K562 (cell line): Measurements from ENCODE around the gene GSTM2. TPM values are rescaled to one million over a fixed set of nuclear protein-coding genes. Genes with fewer than 3 reads are reported as not detected.

ENCODE experiments used
- ATAC-seq: fragments of 200-7000 bp; cut with Tn5 transposase; 3 replicates; pipeline ENCODE4 v1.9.1; 2020; ENCODE audit warnings: moderate library complexity
- BruUV-seq: library from RNA; stranded (reverse); fragments of 400-500 nt; replicated peaks from 2 replicates; lab custom pipeline; 2021; lab: Mats Ljungman, UMichigan
- CTCF ChIA-PET: fragments of 300-600 bp; formaldehyde crosslinking; extraction: SDS; loops from one replicate; lab custom pipeline; 2021; ENCODE audit warnings: low intra/inter-chr PET ratio; lab: Yijun Ruan, JAX
- POLR2A ChIA-PET: fragments of 300-600, 350-650 bp; sonication (Branson Sonifier 250); formaldehyde crosslinking; extraction: SDS; loops from one replicate; lab custom pipeline; 2021; ENCODE audit warnings: antibody characterized with exemption, inconsistent platforms; lab: Yijun Ruan, JAX
- DNase-seq, 4 experiments: peaks; one replicate each; pipeline versions ENCODE4 v3.0.0 to v3.0.0-alpha.2; 2011 to 2018; ENCODE audit warnings: low spot score in 3 of 4, mixed read lengths in 3 of 4; ENCODE audit errors: extremely low read depth in 1 of 4
- FAIRE-seq: peaks from 2 replicates; lab custom pipeline; 2011; peaks lifted over from hg19 to GRCh38; lab: Jason Lieb, UNC
- H2AFZ ChIP-seq: 2 replicates; pipeline ENCODE4 v1.6.0; 2011; ENCODE audit warnings: low read depth, low read length, control low read depth, inconsistent platforms
- H3K27ac ChIP-seq: fragments of 200-600 bp; 3 replicates; pipeline ENCODE4 v1.8.0; 2011; ENCODE audit warnings: low read depth, mild to moderate bottlenecking, control low read depth, inconsistent platforms, low read length, moderate library complexity, mixed read lengths; ENCODE audit errors: extremely low read depth
- H3K27me3 ChIP-seq, 2 experiments: fragments of 300-600 bp in 1 of 2; 2 replicates in 1 of 2; 3 replicates in 1 of 2; pipeline versions ENCODE4 v1.6.0 to v1.8.0; 2011; ENCODE audit warnings: inconsistent platforms in 2 of 2, low read length in 2 of 2, mild to moderate bottlenecking in 1 of 2, mixed read lengths in 1 of 2, moderate library complexity in 1 of 2; ENCODE audit not compliant: control insufficient read depth in 2 of 2, insufficient read depth in 2 of 2
- H3K36me3 ChIP-seq: fragments of 300-600 bp; 3 replicates; pipeline ENCODE4 v1.8.0; 2011; ENCODE audit warnings: mild to moderate bottlenecking, low read length, inconsistent platforms; ENCODE audit not compliant: control insufficient read depth, insufficient read depth
- H3K4me1 ChIP-seq, 2 experiments: fragments of 200-600 bp in 1 of 2; replicated peaks in 1 of 2; 2 replicates in 1 of 2; 3 replicates in 1 of 2; pipeline versions ENCODE4 v1.5.1 to v1.8.0; 2011; ENCODE audit warnings: inconsistent platforms in 2 of 2, low read length in 2 of 2, mild to moderate bottlenecking in 1 of 2, mixed read lengths in 1 of 2, moderate library complexity in 1 of 2; ENCODE audit not compliant: control insufficient read depth in 2 of 2, insufficient read depth in 2 of 2
- H3K4me2 ChIP-seq: 2 replicates; pipeline ENCODE4 v1.6.1; 2011; ENCODE audit warnings: low read length, control low read depth, inconsistent platforms, mixed read lengths; ENCODE audit not compliant: insufficient read depth
- H3K4me3 ChIP-seq: fragments of 200-600 bp; sonication (generic), shearing (Covaris generic); 2 replicates; pipeline ENCODE4 v1.5.1; 2016; ENCODE audit warnings: control low read depth, inconsistent platforms
- H3K79me2 ChIP-seq: fragments of 200-600 bp; 3 replicates; pipeline ENCODE4 v1.8.0; 2011; ENCODE audit warnings: low read length, inconsistent platforms; ENCODE audit not compliant: control insufficient read depth, insufficient read depth
- H3K9ac ChIP-seq, 2 experiments: 2 replicates each; pipeline versions ENCODE4 v1.6.0 to v1.6.1; 2011; ENCODE audit warnings: low read depth in 2 of 2, low read length in 2 of 2, control low read depth in 1 of 2, inconsistent platforms in 1 of 2, mild to moderate bottlenecking in 1 of 2, mixed read lengths in 1 of 2; ENCODE audit not compliant: insufficient read depth in 1 of 2
- H3K9me1 ChIP-seq: one replicate; pipeline ENCODE4 v1.6.0; 2011; ENCODE audit warnings: inconsistent platforms, mild to moderate bottlenecking, low read length, moderate library complexity; ENCODE audit not compliant: control insufficient read depth, insufficient read depth
- H3K9me3 ChIP-seq: replicated peaks from 2 replicates; pipeline ENCODE4 v1.5.1; 2011; ENCODE audit warnings: low read depth, low read length, inconsistent platforms; ENCODE audit not compliant: control insufficient read depth, insufficient read depth
- H4K20me1 ChIP-seq: replicated peaks from 2 replicates; pipeline ENCODE4 v1.6.1; 2011; ENCODE audit warnings: low read length, inconsistent platforms, mixed read lengths; ENCODE audit not compliant: control insufficient read depth, insufficient read depth
- CBX8 ChIP-seq: fragments of 200-600 bp; sonication (generic); IDR thresholded peaks from 2 replicates; pipeline ENCODE4 v1.6.1; 2012; ENCODE audit warnings: borderline replicate concordance, mixed run types, low read depth, mild to moderate bottlenecking, moderate library complexity, mixed read lengths, low read length, control low read depth, inconsistent platforms; ENCODE audit not compliant: poor library complexity, severe bottlenecking; ENCODE audit errors: extremely low read depth
- RBFOX2 ChIP-seq: fragments of 200-400 bp; formaldehyde crosslinking; IDR thresholded peaks from 2 replicates; pipeline ENCODE4 v1.6.1; 2017; ENCODE audit warnings: low read depth, mild to moderate bottlenecking, low read length, moderate library complexity
- ZNF133 ChIP-seq: fragments of 250-450 bp; sonication (Bioruptor Pico); IDR thresholded peaks from 2 replicates; pipeline ENCODE4 v1.4.0; 2020; ENCODE audit warnings: mild to moderate bottlenecking
- ZNF77 ChIP-seq: fragments of 250-450 bp; sonication (Bioruptor Pico); IDR thresholded peaks from 2 replicates; pipeline ENCODE4 v1.5.0; 2020
- WGBS: fragments of 100-300 bp; shearing (Covaris generic); methylation state at CpG from one replicate; pipeline ENCODE4 v1.1.6; 2016; ENCODE audit warnings: low coverage, mixed read lengths; ENCODE audit not compliant: insufficient coverage; ENCODE audit errors: missing lambda C conversion rate; 5-methylcytosine and 5-hydroxymethylcytosine counted together
- in situ Hi-C: fragments of 300-500 bp; cut with MboI; formaldehyde crosslinking; loops from 4 replicates; pipeline ENCODE4 v1.15.0; 2018; ENCODE audit warnings: inconsistent platforms, mixed read lengths
- intact Hi-C: fragments of 100-400 bp; cut with micrococcal nuclease; formaldehyde crosslinking; loops from 2 replicates; pipeline ENCODE4 v1.14.2; 2022
- polyA plus RNA-seq, 8 experiments: library from polyadenylated mRNA; depleted of rRNA in 4 of 8; stranded (reverse) in 5 of 8; unstranded in 3 of 8; fragments of >200 nt; fragmentation: Nextera tagmentation in 2 of 8; fragmentation: Illumina TruSeq in 1 of 8; extraction: Ambion mirVana in 2 of 8; extraction: Trizol in 1 of 8; gene quantifications; 2 replicates each; pipeline versions ENCODE4 v1.2.1 to v1.2.3, GENCODE V29; 2011 to 2014; ENCODE audit warnings: inconsistent platforms in 1 of 8, missing spikeins in 1 of 8
- total RNA-seq, 7 experiments: library from RNA; depleted of rRNA in 6 of 7; stranded (reverse); fragments of >200 nt in 6 of 7; fragmentation: Illumina TruSeq in 2 of 7; extraction: Trizol in 2 of 7; gene quantifications; 2 replicates each; pipeline versions ENCODE4 v1.2.1 to v1.2.3, GENCODE V29; 2011 to 2021; ENCODE audit warnings: low replicate concordance in 1 of 7
- TF ChIP-seq, protein P1 (sequence below), 2 experiments: fragments of 450-650 bp; IDR thresholded peaks; 2 replicates each; pipeline ENCODE4 v1.6.1; 2016; ENCODE audit warnings: mild to moderate bottlenecking in 2 of 2, borderline replicate concordance in 1 of 2, low read depth in 1 of 2, moderate library complexity in 1 of 2
- TF ChIP-seq, protein P2 (sequence below): fragments of 450-650 bp; formaldehyde crosslinking; IDR thresholded peaks from 2 replicates; pipeline ENCODE4 v1.4.0; 2022; ENCODE audit warnings: missing genetic modification characterization

The GSTM2 gene
- total and polyA plus RNA-seq, 9 of the 15 experiments (the other 6 are each of a cell fraction or from before 2014, with no cell fraction given), result 1.6 to 15.1 (median 6.8) TPM

DNA sequence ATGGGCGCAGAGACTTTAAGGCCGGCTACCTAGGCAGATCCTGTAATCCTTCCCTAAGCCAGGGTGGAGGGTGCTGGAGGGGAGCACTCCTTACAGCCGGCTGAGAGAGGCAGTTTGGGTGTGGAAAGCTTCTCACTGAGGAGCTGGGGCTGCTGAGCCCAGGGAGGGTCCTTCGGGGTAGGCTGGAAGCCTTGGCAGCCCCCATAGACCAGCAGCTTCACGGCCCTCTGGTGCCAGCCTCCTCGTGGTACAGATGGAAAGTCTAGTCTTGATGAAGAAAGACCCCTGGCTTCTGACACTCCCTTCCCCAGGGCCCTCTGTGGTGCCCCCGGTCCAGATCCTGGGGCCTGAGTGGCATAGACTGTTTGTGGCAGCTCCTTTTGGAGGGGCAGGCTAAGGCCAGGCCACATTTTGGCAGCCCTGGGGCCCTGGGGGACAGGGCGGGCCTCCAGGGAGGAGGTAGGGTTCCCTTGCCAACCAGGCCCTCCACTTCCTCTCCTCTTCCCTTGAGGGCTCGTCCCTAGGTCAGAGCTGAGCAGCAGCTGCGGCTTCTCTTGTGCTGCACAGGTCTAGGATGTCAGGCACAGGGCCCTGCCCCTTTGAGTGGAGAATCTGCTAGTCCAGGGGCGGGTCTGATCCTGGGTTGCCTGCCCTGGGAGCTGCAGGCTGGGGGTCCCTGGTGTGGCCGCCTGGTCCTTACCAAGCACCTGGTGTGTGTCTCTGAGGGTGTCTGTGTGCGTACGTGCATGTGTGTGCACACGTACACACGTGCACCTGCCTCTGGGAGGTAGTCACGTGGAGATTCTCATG is 43.5 kb upstream of the GSTM2 start (continued):
- no peak for TF ChIP-seq ZNF133
- no peak for TF ChIP-seq CBX8

DNA sequence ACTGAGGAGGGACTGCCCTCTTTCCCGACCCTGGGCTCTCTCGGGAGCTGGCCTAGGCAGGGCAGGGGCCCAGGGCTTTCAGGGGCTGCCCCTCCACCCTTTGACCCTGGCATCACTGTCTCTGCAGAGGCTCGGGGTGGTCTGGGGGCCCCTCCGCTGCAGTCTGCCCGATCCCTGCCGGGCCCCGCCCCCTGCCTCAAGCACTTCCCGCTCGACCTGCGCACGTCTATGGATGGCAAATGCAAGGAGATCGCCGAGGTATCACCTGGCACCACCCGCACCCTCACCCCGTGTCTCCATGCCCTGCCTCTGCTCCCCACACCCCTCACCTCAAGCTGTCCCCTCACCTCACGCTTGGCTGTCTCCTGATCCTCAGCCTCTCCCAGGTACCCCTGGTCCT is 42.7 kb upstream of the GSTM2 start:
- Histone ChIP-seq H4K20me1 (peaks cover 5% of the 10 kb centered on the region), H3K36me3 (peaks cover 44% of the 10 kb centered on the region; the same call in 2 of the 3 replicates), H3K9me3 (no peaks in the 10 kb centered on the region), H2AFZ (no peak overlapping the region), H3K27me3 (no peaks in the 10 kb centered on the region), H3K9ac (no peak overlapping the region; a peak in 1 of 4 replicates), H3K4me2 (no peak overlapping the region), H3K4me3 (no peak overlapping the region), H3K79me2 (peaks cover 42% of the 10 kb centered on the region), H3K9me1 (peaks cover 5% of the 10 kb centered on the region), H3K4me1 (peaks cover 20 to 70% of the 10 kb centered on the region in 2 experiments), H3K27ac (no peak overlapping the region)
- 91% methylated on average over 14 of the region's 16 CpGs for WGBS
- in situ Hi-C loops, result no loop called here
- ChIA-PET CTCF (no interaction called here), POLR2A (interaction anchor here (1.0 to 2.8 kb wide), 4 partner anchors 15 to 197 kb away, joined by 3 to 17 read pairs (median 8); partner anchors contain the start of gene GNAI3)
- ATAC-seq (no peak), DNase-seq (no peak), FAIRE-seq (no peak)
- intact Hi-C loops, result no loop called here
- BruUV-seq, result no TSS peak
- TF ChIP-seq, protein P1, sequence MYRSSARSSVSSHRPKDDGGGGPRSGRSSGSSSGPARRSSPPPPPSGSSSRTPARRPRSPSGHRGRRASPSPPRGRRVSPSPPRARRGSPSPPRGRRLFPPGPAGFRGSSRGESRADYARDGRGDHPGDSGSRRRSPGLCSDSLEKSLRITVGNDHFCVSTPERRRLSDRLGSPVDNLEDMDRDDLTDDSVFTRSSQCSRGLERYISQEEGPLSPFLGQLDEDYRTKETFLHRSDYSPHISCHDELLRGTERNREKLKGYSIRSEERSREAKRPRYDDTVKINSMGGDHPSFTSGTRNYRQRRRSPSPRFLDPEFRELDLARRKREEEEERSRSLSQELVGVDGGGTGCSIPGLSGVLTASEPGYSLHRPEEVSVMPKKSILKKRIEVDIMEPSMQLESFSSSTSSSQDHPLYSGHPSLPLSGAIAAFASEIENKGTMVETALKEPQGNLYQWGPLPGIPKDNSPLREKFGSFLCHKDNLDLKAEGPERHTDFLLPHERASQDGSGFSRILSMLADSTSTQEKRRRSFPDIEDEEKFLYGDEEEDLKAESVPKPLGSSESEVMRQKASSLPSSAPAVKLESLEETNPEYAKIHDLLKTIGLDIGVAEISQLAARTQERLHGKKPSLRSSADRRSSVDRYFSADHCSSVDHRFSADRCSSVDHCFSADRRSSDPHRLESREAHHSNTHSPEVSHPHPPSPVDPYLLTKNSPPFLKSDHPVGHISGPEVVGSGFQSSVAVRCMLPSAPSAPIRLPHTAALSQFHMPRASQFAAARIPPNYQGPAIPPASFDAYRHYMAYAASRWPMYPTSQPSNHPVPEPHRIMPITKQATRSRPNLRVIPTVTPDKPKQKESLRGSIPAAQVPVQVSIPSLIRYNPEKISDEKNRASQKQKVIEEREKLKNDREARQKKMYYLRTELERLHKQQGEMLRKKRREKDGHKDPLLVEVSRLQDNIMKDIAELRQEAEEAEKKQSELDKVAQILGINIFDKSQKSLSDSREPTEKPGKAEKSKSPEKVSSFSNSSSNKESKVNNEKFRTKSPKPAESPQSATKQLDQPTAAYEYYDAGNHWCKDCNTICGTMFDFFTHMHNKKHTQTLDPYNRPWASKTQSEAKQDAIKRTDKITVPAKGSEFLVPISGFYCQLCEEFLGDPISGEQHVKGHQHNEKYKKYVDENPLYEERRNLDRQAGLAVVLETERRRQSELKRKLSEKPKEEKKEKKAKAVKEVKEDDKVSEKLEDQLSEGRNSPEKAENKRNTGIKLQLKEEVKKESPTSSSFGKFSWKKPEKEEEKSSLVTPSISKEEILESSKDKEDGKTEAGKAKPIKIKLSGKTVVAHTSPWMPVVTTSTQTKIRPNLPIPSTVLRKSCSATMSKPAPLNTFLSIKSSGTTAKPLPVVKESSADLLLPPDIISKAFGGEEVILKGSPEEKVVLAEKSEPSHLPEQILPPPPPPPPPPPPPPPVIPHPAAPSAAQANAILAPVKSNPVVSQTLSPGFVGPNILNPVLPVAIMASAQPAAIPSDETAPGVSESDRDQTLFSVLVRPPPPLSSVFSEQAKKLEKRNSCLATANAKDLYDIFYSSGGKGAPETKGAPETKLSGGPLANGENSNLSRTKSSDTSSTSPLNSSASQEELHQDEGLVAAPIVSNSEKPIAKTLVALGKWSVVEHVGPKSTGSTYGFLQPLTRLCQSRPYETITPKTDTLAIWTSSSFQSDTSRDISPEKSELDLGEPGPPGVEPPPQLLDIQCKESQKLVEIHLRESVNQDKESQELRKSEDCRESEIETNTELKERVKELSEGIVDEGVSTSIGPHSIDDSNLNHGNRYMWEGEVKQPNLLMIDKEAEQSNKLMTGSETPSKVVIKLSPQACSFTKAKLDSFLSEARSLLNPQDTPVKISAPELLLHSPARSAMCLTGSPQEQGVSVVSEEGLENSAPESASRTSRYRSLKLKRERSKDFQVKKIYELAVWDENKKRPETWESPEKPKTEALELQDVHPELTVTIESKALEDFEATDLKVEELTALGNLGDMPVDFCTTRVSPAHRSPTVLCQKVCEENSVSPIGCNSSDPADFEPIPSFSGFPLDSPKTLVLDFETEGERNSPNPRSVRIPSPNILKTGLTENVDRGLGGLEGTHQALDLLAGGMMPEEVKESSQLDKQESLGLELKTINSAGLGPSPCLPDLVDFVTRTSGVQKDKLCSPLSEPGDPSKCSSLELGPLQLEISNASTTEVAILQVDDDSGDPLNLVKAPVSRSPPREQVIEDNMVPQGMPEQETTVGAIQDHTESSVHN (IDR thresholded peaks at IDR 0.05; ENCODE audit: borderline replicate concordance in 1 of 2, low read depth in 1 of 2), result no peak
- no peak for TF ChIP-seq ZNF77
- TF ChIP-seq, protein P2, sequence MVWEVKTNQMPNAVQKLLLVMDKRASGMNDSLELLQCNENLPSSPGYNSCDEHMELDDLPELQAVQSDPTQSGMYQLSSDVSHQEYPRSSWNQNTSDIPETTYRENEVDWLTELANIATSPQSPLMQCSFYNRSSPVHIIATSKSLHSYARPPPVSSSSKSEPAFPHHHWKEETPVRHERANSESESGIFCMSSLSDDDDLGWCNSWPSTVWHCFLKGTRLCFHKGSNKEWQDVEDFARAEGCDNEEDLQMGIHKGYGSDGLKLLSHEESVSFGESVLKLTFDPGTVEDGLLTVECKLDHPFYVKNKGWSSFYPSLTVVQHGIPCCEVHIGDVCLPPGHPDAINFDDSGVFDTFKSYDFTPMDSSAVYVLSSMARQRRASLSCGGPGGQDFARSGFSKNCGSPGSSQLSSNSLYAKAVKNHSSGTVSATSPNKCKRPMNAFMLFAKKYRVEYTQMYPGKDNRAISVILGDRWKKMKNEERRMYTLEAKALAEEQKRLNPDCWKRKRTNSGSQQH (CRISPR knock-in tag), result no peak
- peak; percentile 42; the same call in 1 of the 2 replicates for TF ChIP-seq RBFOX2
